IPS-18a (cell line): ENCODE measurements around the gene STAM.

Source experiments
- H3K27ac ChIP-seq: one replicate; pipeline ENCODE4 v1.5.1; 2013; ENCODE audit warnings: low read length
- H3K27me3 ChIP-seq: one replicate; pipeline ENCODE4 v1.6.1; 2013; ENCODE audit warnings: mild to moderate bottlenecking, low read length; ENCODE audit not compliant: control insufficient read depth, insufficient read depth
- H3K36me3 ChIP-seq: one replicate; pipeline ENCODE4 v1.6.1; 2013; ENCODE audit warnings: low read depth, low read length; ENCODE audit not compliant: control insufficient read depth
- H3K4me1 ChIP-seq: one replicate; pipeline ENCODE4 v1.6.1; 2013; ENCODE audit warnings: low read depth, low read length; ENCODE audit not compliant: control insufficient read depth
- H3K4me3 ChIP-seq: one replicate; pipeline ENCODE4 v1.5.1; 2013; ENCODE audit warnings: low read length
- H3K9ac ChIP-seq: one replicate; pipeline ENCODE4 v1.6.1; 2013; ENCODE audit warnings: mild to moderate bottlenecking, low read length, moderate library complexity
- H3K9me3 ChIP-seq: one replicate; pipeline ENCODE4 v1.6.1; 2013; ENCODE audit warnings: low read depth, low read length; ENCODE audit not compliant: control insufficient read depth

Gene STAM

DNA sequence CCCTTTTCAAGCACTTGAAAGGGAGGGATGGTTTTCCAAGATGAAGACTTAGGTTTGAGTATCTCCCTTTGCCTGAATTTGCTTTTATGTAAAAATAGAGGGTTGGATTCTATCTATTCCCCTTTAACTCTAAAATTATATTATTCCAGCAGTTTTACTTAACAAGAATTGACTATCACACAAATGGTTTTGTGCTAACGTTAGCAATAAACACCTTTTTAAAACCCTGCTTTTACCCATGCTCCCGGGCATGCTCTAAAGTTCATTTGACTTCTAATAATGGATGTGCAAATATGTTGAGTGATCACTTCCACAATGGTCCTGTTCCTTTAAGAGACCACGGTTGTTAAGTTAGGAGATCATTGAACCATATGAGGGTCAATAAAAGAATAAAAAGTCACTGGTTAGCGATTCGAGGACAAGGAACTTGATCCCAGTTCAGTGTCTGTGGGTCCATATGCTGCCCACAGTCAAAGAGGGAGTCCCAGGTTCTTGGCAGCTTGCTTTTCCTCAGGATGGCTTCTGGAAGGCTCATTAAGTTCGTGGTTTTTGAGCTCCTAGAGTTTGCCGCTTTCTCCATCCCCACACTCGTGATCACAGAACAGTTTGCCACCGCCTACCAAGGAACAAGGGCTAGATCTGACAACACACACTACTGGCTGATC, 108.0 kb downstream of the STAM start, which contains the start of gene TMEM236:
TMEM236 (plus strand) TSS at position 421 of the 665 bp plus-strand sequence; CDS start at position 516, 95 bp downstream.
- Histone ChIP-seq H3K27me3 (no peaks in the 10 kb centered on the region), H3K27ac (no peak within 1 kb of the TSS)

GRCh38 chr10:17756557-17757217, 112.7 kb downstream of the STAM start:
- H3K9ac ChIP-seq = no peak overlapping the region
- H3K27ac ChIP-seq = no peak overlapping the region
- no peaks in the 10 kb centered on the region for H3K9me3 ChIP-seq
- no peaks in the 10 kb centered on the region for H3K4me1 ChIP-seq
- H3K4me3 ChIP-seq = no peak overlapping the region
- no peaks in the 10 kb centered on the region for H3K36me3 ChIP-seq
- H3K27me3 ChIP-seq = peaks cover 3% of the 10 kb centered on the region

More for the DNA sequence above, 108.0 kb downstream of the STAM start, which contains the start of gene TMEM236:
- Histone ChIP-seq H3K4me3 (no peak within 1 kb of the TSS), H3K4me1 (no peaks in the 10 kb centered on the region), H3K36me3 (no peaks in the 10 kb centered on the region), H3K9me3 (no peaks in the 10 kb centered on the region), H3K9ac (no peak within 1 kb of the TSS)

DNA sequence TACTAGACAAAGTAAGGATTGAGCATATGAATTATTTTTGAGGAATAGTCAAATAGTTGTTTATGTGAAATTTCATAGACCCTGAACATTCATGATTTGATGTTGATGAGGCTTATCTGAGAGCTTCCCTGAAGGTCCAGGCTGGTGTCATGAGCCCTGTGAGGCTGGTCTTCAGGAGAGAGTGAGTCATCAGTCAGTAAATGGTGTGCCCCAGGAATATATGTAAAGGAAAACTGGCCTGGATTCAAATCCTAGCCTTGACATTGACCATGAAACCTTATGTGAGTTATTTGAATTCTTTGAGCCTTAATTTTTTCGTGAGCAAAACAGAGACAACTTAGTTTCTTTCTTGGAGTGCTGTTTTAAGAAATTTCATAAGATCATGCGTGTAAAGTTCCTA, 114.2 kb downstream of the STAM start:
- peaks cover 16% of the 10 kb centered on the region for H3K27me3 ChIP-seq
- no peaks in the 10 kb centered on the region for H3K4me1 ChIP-seq
- no peaks in the 10 kb centered on the region for H3K36me3 ChIP-seq
- H3K9ac ChIP-seq = no peak overlapping the region
- H3K27ac ChIP-seq = no peak overlapping the region
- H3K4me3 ChIP-seq = no peak overlapping the region
- H3K9me3 ChIP-seq = no peaks in the 10 kb centered on the region

- Histone ChIP-seq H3K4me3 (no peak overlapping the region), H3K27ac (no peak overlapping the region), H3K4me1 (peaks cover 3% of the 10 kb centered on the region), H3K36me3 (no peaks in the 10 kb centered on the region), H3K9me3 (no peaks in the 10 kb centered on the region), H3K27me3 (peaks cover 23% of the 10 kb centered on the region), H3K9ac (no peak overlapping the region)
These were observed 114.9 kb downstream of the STAM start for GRCh38 chr10:17758896-17759295.

DNA sequence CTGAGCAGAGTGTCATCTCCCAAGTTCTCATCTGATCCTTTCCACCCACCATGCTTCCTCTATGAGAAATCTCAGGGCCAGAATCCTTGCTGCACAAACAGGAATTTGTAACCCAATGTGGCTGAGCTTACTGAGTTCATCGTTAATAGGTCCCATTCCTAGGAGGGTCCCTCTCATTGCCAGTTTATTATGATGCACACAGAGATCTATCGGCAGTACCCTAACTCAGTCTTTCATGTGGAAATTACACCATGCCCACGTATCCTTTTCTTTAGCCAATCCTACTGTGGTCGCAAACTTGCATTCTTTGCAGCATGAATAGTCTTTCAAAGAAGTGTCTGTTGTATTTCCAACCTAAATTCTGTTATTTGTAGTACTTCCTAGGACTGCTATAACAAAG, 120.2 kb downstream of the STAM start:
- Histone ChIP-seq H3K4me3 (no peak overlapping the region), H3K27ac (no peak overlapping the region), H3K27me3 (peaks cover 53% of the 10 kb centered on the region), H3K4me1 (peaks cover 10% of the 10 kb centered on the region), H3K36me3 (no peaks in the 10 kb centered on the region), H3K9ac (no peak overlapping the region), H3K9me3 (peaks cover 4% of the 10 kb centered on the region)

GRCh38 chr10:17765602-17766001, 121.7 kb downstream of the STAM start:
- no peaks in the 10 kb centered on the region for H3K36me3 ChIP-seq
- peaks cover 4% of the 10 kb centered on the region for H3K9me3 ChIP-seq
- H3K4me1 ChIP-seq = peaks cover 10% of the 10 kb centered on the region
- H3K27me3 ChIP-seq = peaks cover 53% of the 10 kb centered on the region
- H3K27ac ChIP-seq = no peak overlapping the region
- no peak overlapping the region for H3K9ac ChIP-seq
- no peak overlapping the region for H3K4me3 ChIP-seq
